SK-N-SH treated with all-trans-retinoic acid at 6 μM for 48 hours (cell line): ENCODE data around the gene IFITM2.

Experiments
- ESRRG ChIP-seq: fragments of 250-450 bp; sonication (Bioruptor Pico); IDR thresholded peaks from 2 replicates; pipeline ENCODE4 v1.6.1; 2021; ENCODE audit warnings: mild to moderate bottlenecking
- GLIS3 ChIP-seq: fragments of 250-450 bp; sonication (Bioruptor Pico); IDR thresholded peaks from 2 replicates; pipeline ENCODE4 v1.5.0; 2020; ENCODE audit warnings: mild to moderate bottlenecking, moderate library complexity
- ISL1 ChIP-seq: fragments of 250-450 bp; sonication (Bioruptor Pico); IDR thresholded peaks from 2 replicates; pipeline ENCODE4 v2.1.2; 2022; ENCODE audit warnings: mild to moderate bottlenecking, moderate library complexity
- PATZ1 ChIP-seq: fragments of 250-450 bp; sonication (Bioruptor Pico); IDR thresholded peaks from 2 replicates; pipeline ENCODE4 v1.8.0; 2020; ENCODE audit warnings: mild to moderate bottlenecking, moderate library complexity, borderline replicate concordance
- POU6F1 ChIP-seq: fragments of 250-450 bp; sonication (Bioruptor Pico); IDR thresholded peaks from 2 replicates; pipeline ENCODE4 v1.8.0; 2021; ENCODE audit warnings: low read depth, mild to moderate bottlenecking, moderate library complexity, borderline replicate concordance
- PPARA ChIP-seq: fragments of 250-450 bp; sonication (Bioruptor Pico); IDR thresholded peaks from 2 replicates; pipeline ENCODE4 v1.5.0; 2020; ENCODE audit warnings: mild to moderate bottlenecking, borderline replicate concordance
- TSHZ2 ChIP-seq: fragments of 250-450 bp; sonication (Bioruptor Pico); IDR thresholded peaks from 2 replicates; pipeline ENCODE4 v1.5.0; 2020; ENCODE audit warnings: mild to moderate bottlenecking, moderate library complexity
- ZFP3 ChIP-seq: fragments of 250-450 bp; sonication (Bioruptor Pico); IDR thresholded peaks from 2 replicates; pipeline ENCODE4 v1.5.0; 2020; ENCODE audit warnings: mild to moderate bottlenecking, moderate library complexity

GRCh38 chr11:353179-353873 lies 45.7 kb downstream of the IFITM2 start:
- TF ChIP-seq TSHZ2 (CRISPR knock-in tag) (no peak), ISL1 (CRISPR knock-in tag) (no peak), PATZ1 (CRISPR knock-in tag) (no peak), ZFP3 (no peak), ESRRG (no peak), PPARA (CRISPR knock-in tag) (no peak), POU6F1 (CRISPR knock-in tag) (no peak), GLIS3 (CRISPR knock-in tag) (no peak)
